IMR-90 (cell line): ENCODE measurements around the gene KRTAP27-1. TPM values are rescaled to one million over a fixed set of nuclear protein-coding genes. Genes with fewer than 3 reads are reported as not detected.

Source experiments
- ATAC-seq: fragments of 200-7000 bp; cut with Tn5 transposase; 2 replicates; pipeline ENCODE4 v1.9.1; 2020; ENCODE audit warnings: low read depth, mild to moderate bottlenecking, moderate library complexity
- BruUV-seq: library from RNA; stranded (reverse); fragments of 400-500 nt; replicated peaks from 2 replicates; lab custom pipeline; 2021; lab: Mats Ljungman, UMichigan
- CTCF ChIA-PET: fragments of 300-600 bp; formaldehyde crosslinking; extraction: SDS; loops from one replicate; lab custom pipeline; 2021; ENCODE audit warnings: antibody characterized with exemption; lab: Yijun Ruan, JAX
- POLR2A ChIA-PET: fragments of 300-600 bp; sonication (Branson Sonifier 250); formaldehyde crosslinking; loops from one replicate; lab custom pipeline; 2022; ENCODE audit warnings: antibody characterized with exemption; ENCODE audit not compliant: unreplicated experiment; lab: Charles Lee
- DNase-seq: peaks from one replicate; pipeline ENCODE4 v3.0.0; 2013
- H2AFZ ChIP-seq: replicated peaks from 2 replicates; pipeline ENCODE3; 2013; ENCODE audit warnings: low read length, mild to moderate bottlenecking; ENCODE audit not compliant: poor library complexity
- H2AK5ac ChIP-seq: 2 replicates; pipeline ENCODE4 v1.6.1; 2013; ENCODE audit warnings: low read depth, low read length, inconsistent platforms
- H2AK9ac ChIP-seq: replicated peaks from 2 replicates; pipeline ENCODE3; 2013; ENCODE audit warnings: mild to moderate bottlenecking, low read depth, low read length, moderate library complexity; ENCODE audit not compliant: poor library complexity
- H2BK120ac ChIP-seq: 2 replicates; pipeline ENCODE4 v1.6.1; 2013; ENCODE audit warnings: low read depth, low read length, inconsistent platforms
- H2BK15ac ChIP-seq: 3 replicates; pipeline ENCODE4 v1.6.1; 2013; ENCODE audit warnings: low read depth, low read length, inconsistent platforms
- H2BK20ac ChIP-seq: 2 replicates; pipeline ENCODE4 v1.6.1; 2013; ENCODE audit warnings: low read depth, mild to moderate bottlenecking, inconsistent platforms, low read length, moderate library complexity
- H2BK5ac ChIP-seq: 2 replicates; pipeline ENCODE4 v1.6.1; 2013; ENCODE audit warnings: mild to moderate bottlenecking, low read depth, low read length, inconsistent platforms; ENCODE audit not compliant: poor library complexity, severe bottlenecking
- H3K14ac ChIP-seq: replicated peaks from 2 replicates; pipeline ENCODE4 v1.6.1; 2013; ENCODE audit warnings: low read depth, low read length, inconsistent platforms
- H3K18ac ChIP-seq: 2 replicates; pipeline ENCODE4 v1.6.1; 2013; ENCODE audit warnings: low read depth, low read length, control low read depth
- H3K23ac ChIP-seq: 2 replicates; pipeline ENCODE4 v1.6.1; 2013; ENCODE audit warnings: low read depth, low read length, inconsistent platforms
- H3K27ac ChIP-seq: 2 replicates; pipeline ENCODE4 v1.5.1; 2013; ENCODE audit warnings: mild to moderate bottlenecking, control low read depth, low read length; ENCODE audit not compliant: insufficient read depth
- H3K27me3 ChIP-seq: 2 replicates; pipeline ENCODE4 v1.6.1; 2013; ENCODE audit warnings: low read length; ENCODE audit not compliant: control insufficient read depth, insufficient read depth
- H3K36me3 ChIP-seq: 2 replicates; pipeline ENCODE4 v1.6.1; 2013; ENCODE audit warnings: low read length, mixed read lengths; ENCODE audit not compliant: control insufficient read depth, insufficient read depth
- H3K4ac ChIP-seq: 2 replicates; pipeline ENCODE4 v1.6.1; 2013; ENCODE audit warnings: low read depth, low read length, inconsistent platforms
- H3K4me1 ChIP-seq: 2 replicates; pipeline ENCODE4 v1.6.1; 2013; ENCODE audit warnings: low read length, mixed read lengths; ENCODE audit not compliant: control insufficient read depth, insufficient read depth
- H3K4me2 ChIP-seq: 2 replicates; pipeline ENCODE4 v1.6.1; 2013; ENCODE audit warnings: low read depth, mild to moderate bottlenecking, control low read depth, low read length, moderate library complexity
- H3K4me3 ChIP-seq: 2 replicates; pipeline ENCODE4 v1.5.1; 2013; ENCODE audit warnings: low read depth, mild to moderate bottlenecking, control low read depth, low read length, moderate library complexity; ENCODE audit not compliant: insufficient read depth
- H3K56ac ChIP-seq: 2 replicates; pipeline ENCODE4 v1.6.1; 2013; ENCODE audit warnings: low read length, inconsistent platforms; ENCODE audit not compliant: insufficient read depth; ENCODE audit errors: extremely low read depth
- H3K79me1 ChIP-seq, 2 experiments: 2 replicates each; pipeline ENCODE4 v1.6.1; 2013; ENCODE audit warnings: low read length in 2 of 2, inconsistent platforms in 1 of 2, low read depth in 1 of 2
- H3K9ac ChIP-seq: 2 replicates; pipeline ENCODE4 v1.6.1; 2013; ENCODE audit warnings: low read depth, low read length, control low read depth
- H3K9me1 ChIP-seq: 2 replicates; pipeline ENCODE4 v1.6.1; 2013; ENCODE audit warnings: low read length, inconsistent platforms; ENCODE audit not compliant: insufficient read depth
- H3K9me3 ChIP-seq: 2 replicates; pipeline ENCODE4 v1.6.1; 2013; ENCODE audit warnings: low read length; ENCODE audit not compliant: control insufficient read depth, insufficient read depth
- H4K20me1 ChIP-seq: 2 replicates; pipeline ENCODE4 v1.6.1; 2013; ENCODE audit warnings: low read length, inconsistent platforms; ENCODE audit not compliant: insufficient read depth
- H4K5ac ChIP-seq: 2 replicates; pipeline ENCODE4 v1.6.1; 2013; ENCODE audit warnings: mild to moderate bottlenecking, low read depth, low read length, control low read depth
- H4K8ac ChIP-seq, 2 experiments: 2 replicates each; pipeline ENCODE4 v1.6.1; 2013; ENCODE audit warnings: low read depth in 2 of 2, low read length in 2 of 2, control low read depth in 1 of 2, inconsistent platforms in 1 of 2
- H4K91ac ChIP-seq: 2 replicates; pipeline ENCODE4 v1.6.1; 2013; ENCODE audit warnings: low read depth, low read length, inconsistent platforms; ENCODE audit not compliant: insufficient read depth
- BHLHE40 ChIP-seq: fragments of 150-350 bp; IDR thresholded peaks from 2 replicates; pipeline ENCODE4 v1.6.1; 2016; ENCODE audit warnings: mild to moderate bottlenecking, low read depth, low read length
- CHD1 ChIP-seq: IDR thresholded peaks from 2 replicates; pipeline ENCODE4 v1.6.1; 2012; ENCODE audit warnings: low read depth, low read length, improper control_type of control experiment
- FOS ChIP-seq: fragments of 150-350 bp; IDR thresholded peaks from 2 replicates; pipeline ENCODE4 v1.6.1; 2016; ENCODE audit warnings: low read depth, low read length
- MAZ ChIP-seq: IDR thresholded peaks from 2 replicates; pipeline ENCODE4 v1.6.1; 2012; ENCODE audit warnings: low read depth, mild to moderate bottlenecking, low read length, improper control_type of control experiment, moderate library complexity, borderline replicate concordance
- MXI1 ChIP-seq: IDR thresholded peaks from 2 replicates; pipeline ENCODE4 v1.6.1; 2012; ENCODE audit warnings: low read depth, mild to moderate bottlenecking, low read length, moderate library complexity, borderline replicate concordance
- NFE2L2 ChIP-seq: fragments of 150-350 bp; IDR thresholded peaks from 2 replicates; pipeline ENCODE4 v1.6.1; 2016; ENCODE audit warnings: low read depth, mild to moderate bottlenecking, low read length
- RAD21 ChIP-seq: IDR thresholded peaks from 2 replicates; pipeline ENCODE4 v1.6.1; 2012; ENCODE audit warnings: low read length, improper control_type of control experiment
- RCOR1 ChIP-seq: IDR thresholded peaks from 2 replicates; pipeline ENCODE4 v1.6.1; 2012; ENCODE audit warnings: mild to moderate bottlenecking, low read length, improper control_type of control experiment; ENCODE audit not compliant: insufficient replicate concordance
- RFX5 ChIP-seq: IDR thresholded peaks from 2 replicates; pipeline ENCODE4 v1.8.0; 2012; ENCODE audit warnings: low read depth, mild to moderate bottlenecking, low read length, moderate library complexity
- dilution Hi-C: fragments of 300-500 bp; cut with HindIII; formaldehyde crosslinking; loops from one replicate; pipeline ENCODE4 v1.14.3; 2018; ENCODE audit warnings: low sequenced_read_pairs; ENCODE audit not compliant: unreplicated experiment
- in situ Hi-C: fragments of 300-500 bp; cut with MboI; formaldehyde crosslinking; loops from 3 replicates; pipeline ENCODE4 v1.14.3; 2019; ENCODE audit warnings: low sequenced_read_pairs, inconsistent platforms, mixed read lengths
- intact Hi-C: fragments of 100-400 bp; cut with micrococcal nuclease; formaldehyde crosslinking; loops from 2 replicates; pipeline ENCODE4 v1.10.0; 2022
- polyA plus RNA-seq, 3 experiments: library from polyadenylated mRNA; depleted of rRNA; stranded (reverse); fragments of >200 nt; gene quantifications; 2 replicates each; pipeline ENCODE4 v1.2.3, GENCODE V29; 2012; ENCODE audit warnings: low replicate concordance in 1 of 3
- total RNA-seq: library from RNA; depleted of rRNA; stranded (reverse); fragments of >200 nt; gene quantifications from 2 replicates; pipeline ENCODE4 v1.2.3, GENCODE V29; 2012

Gene KRTAP27-1
- total and polyA plus RNA-seq, 2 of the 4 experiments (the other 2 are of a cell fraction) = not detected

- no peak overlapping the region for H4K91ac ChIP-seq
- BruUV-seq = no TSS peak
- no peak overlapping the region for H3K4me3 ChIP-seq
- H3K18ac ChIP-seq = no peak overlapping the region
- ChIA-PET CTCF (no interaction called here), POLR2A (no interaction called here)
- no peak overlapping the region for H3K4ac ChIP-seq
- no peak overlapping the region for H3K56ac ChIP-seq
- H3K27me3 ChIP-seq = no peaks in the 10 kb centered on the region
- no peaks in the 10 kb centered on the region for H4K20me1 ChIP-seq
- no peak overlapping the region for H4K5ac ChIP-seq
- in situ Hi-C loops = no loop called here
- H3K27ac ChIP-seq = no peak overlapping the region
- no peak for DNase-seq
- H3K23ac ChIP-seq = no peak overlapping the region
- no peak overlapping the region for H2BK15ac ChIP-seq
- H3K79me1 ChIP-seq = no peaks in the 10 kb centered on the region
- no peaks in the 10 kb centered on the region for H3K9me1 ChIP-seq
- dilution Hi-C loops = no loop called here
- H3K4me1 ChIP-seq = no peaks in the 10 kb centered on the region
- H3K9ac ChIP-seq = no peak overlapping the region
- peaks cover 10% of the 10 kb centered on the region for H3K9me3 ChIP-seq
- H3K36me3 ChIP-seq = no peaks in the 10 kb centered on the region
- intact Hi-C loops = no loop called here
- H3K4me2 ChIP-seq = no peak overlapping the region
- no peak overlapping the region for H2AFZ ChIP-seq
- no peak overlapping the region for H3K14ac ChIP-seq
- no peak overlapping the region for H2BK20ac ChIP-seq
- no peak overlapping the region for H2BK5ac ChIP-seq
- H2BK120ac ChIP-seq = no peak overlapping the region
- no peak overlapping the region for H2AK9ac ChIP-seq
- no peak for ATAC-seq
- H4K8ac ChIP-seq = no peak overlapping the region
- TF ChIP-seq MAZ (no peak), CHD1 (no peak), RCOR1 (no peak), BHLHE40 (no peak), NFE2L2 (no peak), RAD21 (no peak), MXI1 (no peak), FOS (no peak), RFX5 (no peak)
- no peak overlapping the region for H2AK5ac ChIP-seq
Measured at GRCh38 chr21:30326390-30326789, 11.1 kb downstream of the KRTAP27-1 start.
